Smooth muscle cell (in vitro differentiated cells): ENCODE measurements around the gene AMH. TPM values are rescaled to one million over a fixed set of nuclear protein-coding genes. Genes with fewer than 3 reads are reported as not detected.
A peak's percentile ranks its signal among the peaks of the same experiment; 100 is the strongest.

ENCODE experiments used
- DNase-seq: peaks from one replicate; lab custom pipeline; 2025; ENCODE audit not compliant: unreplicated experiment; lab: John Stamatoyannopoulos, UW
- H2AFZ ChIP-seq: fragments of 200-600 bp; sonication (generic); 2 replicates; pipeline ENCODE4 v1.6.0; 2016; ENCODE audit warnings: antibody characterized with exemption, low read depth, mild to moderate bottlenecking
- H3F3A ChIP-seq: fragments of 200-600 bp; sonication (generic); 2 replicates; pipeline ENCODE4 v1.6.0; 2017; ENCODE audit warnings: antibody characterized with exemption, low read depth
- H3K27ac ChIP-seq: fragments of 200-600 bp; sonication (generic); 2 replicates; pipeline ENCODE4 v1.5.1; 2016; ENCODE audit warnings: low read depth, mild to moderate bottlenecking
- H3K27me3 ChIP-seq: fragments of 200-600 bp; sonication (generic); 2 replicates; pipeline ENCODE4 v1.6.1; 2016; ENCODE audit warnings: low read depth, mild to moderate bottlenecking
- H3K36me3 ChIP-seq: fragments of 200-600 bp; sonication (generic); 2 replicates; pipeline ENCODE4 v1.5.1; 2016; ENCODE audit warnings: low read depth
- H3K4me1 ChIP-seq: fragments of 200-600 bp; sonication (generic); 2 replicates; pipeline ENCODE4 v1.5.1; 2016; ENCODE audit warnings: low read depth
- H3K4me2 ChIP-seq: fragments of 200-600 bp; sonication (generic); 2 replicates; pipeline ENCODE4 v1.6.0; 2016; ENCODE audit warnings: mild to moderate bottlenecking
- H3K4me3 ChIP-seq: fragments of 200-600 bp; sonication (generic); 2 replicates; pipeline ENCODE4 v1.5.1; 2016; ENCODE audit warnings: mild to moderate bottlenecking
- H3K79me2 ChIP-seq: fragments of 200-600 bp; sonication (generic); 2 replicates; pipeline ENCODE4 v1.6.0; 2016; ENCODE audit warnings: low read depth, mild to moderate bottlenecking
- H3K9ac ChIP-seq: fragments of 200-600 bp; sonication (generic); 2 replicates; pipeline ENCODE4 v1.6.0; 2016; ENCODE audit warnings: low read depth
- H3K9me3 ChIP-seq: fragments of 200-600 bp; sonication (generic); replicated peaks from 2 replicates; pipeline ENCODE4 v1.5.1; 2016; ENCODE audit warnings: low read depth
- H4K20me1 ChIP-seq: fragments of 200-600 bp; sonication (generic); 2 replicates; pipeline ENCODE4 v1.6.0; 2016; ENCODE audit warnings: low read depth
- CTCF ChIP-seq: fragments of 200-600 bp; sonication (generic); IDR thresholded peaks from 2 replicates; pipeline ENCODE4 v1.5.1; 2017; ENCODE audit warnings: borderline replicate concordance, mild to moderate bottlenecking, antibody characterized with exemption; ENCODE audit not compliant: insufficient read depth, poor library complexity, severe bottlenecking
- WGBS: methylation state at CpG from one replicate; pipeline ENCODE4 v1.1.7; 2016; ENCODE audit warnings: low lambda C conversion rate; 5-methylcytosine and 5-hydroxymethylcytosine counted together
- polyA plus RNA-seq: library from polyadenylated mRNA; unstranded; fragments of >200 nt; fragmentation: Nextera tagmentation; extraction: Ambion mirVana; gene quantifications from 2 replicates; pipeline ENCODE4 v1.2.1, GENCODE V29; 2016
- total RNA-seq: library from RNA; depleted of rRNA; stranded (reverse); fragments of >200 nt; gene quantifications from 2 replicates; pipeline ENCODE4 v1.2.3, GENCODE V29; 2014

Gene AMH
- total and polyA plus RNA-seq, 2 experiments from 2014 or later: 2.9 to 12.6 TPM

- Histone ChIP-seq H3K79me2 (peaks cover 60% of the 10 kb centered on the region), H2AFZ (no peak overlapping the region), H3F3A (peaks cover 36% of the 10 kb centered on the region), H3K9me3 (no peaks in the 10 kb centered on the region), H4K20me1 (peaks cover 62% of the 10 kb centered on the region), H3K27me3 (no peaks in the 10 kb centered on the region), H3K4me1 (peaks cover 24% of the 10 kb centered on the region), H3K27ac (peak overlapping the region; percentile 95), H3K4me2 (peak overlapping the region; percentile 100), H3K36me3 (no peaks in the 10 kb centered on the region), H3K4me3 (peak overlapping the region; percentile 99), H3K9ac (peak overlapping the region; percentile 99)
- 1% methylated on average over 66 of the region's 88 CpGs for WGBS
- DNase-seq: peak; percentile 64
- TF ChIP-seq CTCF: no peak
Observed at GRCh38 chr19:2270423-2271233, 21.5 kb downstream of the AMH start.

DNA sequence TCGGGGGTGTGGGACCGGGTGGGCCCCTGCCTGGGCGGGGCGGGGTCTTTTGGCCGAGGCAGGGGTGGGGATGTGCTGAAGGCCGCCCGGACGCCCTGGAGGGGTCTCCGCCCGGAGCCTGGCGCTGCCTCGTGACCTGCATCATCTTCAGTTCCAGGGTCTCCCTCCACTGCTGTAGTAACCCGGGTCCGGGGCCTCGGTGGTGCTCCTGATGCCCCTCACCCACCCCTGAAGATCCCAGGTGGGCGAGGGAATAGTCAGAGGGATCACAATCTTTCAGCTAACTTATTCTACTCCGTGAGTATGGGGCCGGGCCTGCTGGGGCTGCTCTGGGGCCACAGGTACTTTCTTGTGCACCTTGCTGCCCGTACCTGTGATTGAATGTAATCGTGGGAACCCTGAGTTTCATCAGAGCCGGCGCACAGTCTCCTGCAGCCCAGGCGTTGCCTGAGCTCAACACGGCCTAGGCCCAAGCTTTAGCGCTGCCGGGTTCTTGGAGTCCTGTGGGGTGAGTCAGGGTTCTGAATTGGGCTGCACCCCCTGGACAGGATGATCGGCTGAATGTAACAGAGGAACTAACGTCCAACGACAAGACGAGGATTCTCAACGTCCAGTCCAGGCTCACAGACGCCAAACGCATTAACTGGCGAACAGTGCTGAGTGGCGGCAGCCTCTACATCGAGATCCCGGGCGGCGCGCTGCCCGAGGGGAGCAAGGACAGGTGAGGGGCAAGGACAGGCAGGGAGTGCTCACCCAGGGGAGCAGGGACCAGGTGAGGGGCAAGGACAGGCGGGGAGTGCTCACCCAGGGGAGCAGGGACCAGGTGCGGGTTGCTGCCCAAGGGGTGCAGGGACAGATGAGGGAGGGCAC is 22.3 kb downstream of the AMH start:
- Histone ChIP-seq H3K79me2 (peaks cover 60% of the 10 kb centered on the region), H3K27ac (peak overlapping the region; percentile 95), H3K9me3 (no peaks in the 10 kb centered on the region), H3K4me2 (peak overlapping the region; percentile 100), H3K27me3 (no peaks in the 10 kb centered on the region), H3K4me1 (peaks cover 24% of the 10 kb centered on the region), H3K9ac (peak overlapping the region; percentile 99), H2AFZ (no peak overlapping the region), H4K20me1 (peaks cover 69% of the 10 kb centered on the region), H3K36me3 (no peaks in the 10 kb centered on the region), H3K4me3 (peak overlapping the region; percentile 99), H3F3A (peaks cover 36% of the 10 kb centered on the region)
- no peak for TF ChIP-seq CTCF
- WGBS: 46% methylated on average over 30 of the region's 43 CpGs
- DNase-seq: no peak

DNA sequence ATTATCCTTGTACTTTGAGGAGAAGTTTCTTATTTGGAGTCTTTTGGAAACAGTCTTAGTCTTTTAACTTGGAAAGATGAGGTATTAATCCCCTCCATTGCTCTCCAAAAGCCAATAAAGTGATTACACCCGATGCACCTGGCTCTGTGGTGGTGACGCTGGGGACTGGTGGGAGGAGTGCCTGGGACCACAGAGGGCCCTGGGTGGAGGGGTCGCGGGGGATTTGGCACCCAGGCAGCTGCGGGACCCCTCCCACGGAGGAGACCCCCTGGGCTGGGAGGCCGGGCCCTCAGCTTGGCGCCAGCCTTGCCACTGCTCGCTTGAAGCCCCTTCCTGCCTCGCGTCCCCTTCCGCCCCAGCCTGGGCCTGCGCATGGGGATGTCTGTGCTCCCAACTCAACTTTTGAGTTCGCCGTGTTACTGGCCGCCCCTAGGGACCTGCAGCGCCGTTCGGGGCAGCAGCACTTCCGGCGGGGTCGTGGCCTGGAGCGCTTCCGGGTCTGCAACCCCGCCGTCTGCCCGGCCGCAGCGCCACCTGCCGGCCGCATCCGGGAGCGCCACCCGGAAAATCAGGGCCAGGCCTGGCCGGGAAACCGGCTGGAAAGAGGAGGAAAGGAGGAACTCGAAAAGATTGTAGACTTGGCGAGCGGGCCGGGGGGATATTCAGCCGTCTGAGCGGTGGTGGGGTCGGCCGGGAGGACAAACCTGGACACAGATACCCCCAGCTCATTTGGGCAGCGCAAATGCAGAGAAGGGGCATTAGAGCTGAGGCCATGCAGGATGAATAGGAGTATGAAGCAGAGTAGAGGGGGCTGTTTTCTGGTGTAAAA is 24.4 kb downstream of the AMH start:
- TF ChIP-seq CTCF: peak; percentile 99
- WGBS: 19% methylated on average over 44 of the region's 45 CpGs
- Histone ChIP-seq H3K9ac (no peak overlapping the region), H3K4me3 (peak overlapping the region; percentile 30), H3K4me2 (peak overlapping the region; percentile 100), H3K27me3 (no peaks in the 10 kb centered on the region), H2AFZ (no peak overlapping the region), H3K9me3 (no peaks in the 10 kb centered on the region), H3K36me3 (no peaks in the 10 kb centered on the region), H3K79me2 (peaks cover 58% of the 10 kb centered on the region), H3K27ac (peak overlapping the region; percentile 56), H3K4me1 (peaks cover 24% of the 10 kb centered on the region), H4K20me1 (peaks cover 82% of the 10 kb centered on the region), H3F3A (peaks cover 36% of the 10 kb centered on the region)
- DNase-seq: peak; percentile 40
